Caco-2 (cell line): ENCODE data around the gene ZC3H12A. TPM values are rescaled to one million over a fixed set of nuclear protein-coding genes. Genes with fewer than 3 reads are reported as not detected.

Experiments
- BruUV-seq: library from RNA; stranded (reverse); fragments of 400-500 nt; replicated peaks from 2 replicates; lab custom pipeline; 2021; lab: Mats Ljungman, UMichigan
- CTCF ChIA-PET: fragments of 300-600 bp; sonication (Branson Sonifier 250); formaldehyde crosslinking; loops from one replicate; lab custom pipeline; 2022; ENCODE audit warnings: antibody characterized with exemption; lab: Charles Lee
- POLR2A ChIA-PET: fragments of 300-600 bp; sonication (Branson Sonifier 250); formaldehyde crosslinking; loops from one replicate; lab custom pipeline; 2022; ENCODE audit warnings: antibody characterized with exemption; lab: Charles Lee
- DNase-seq, 2 experiments: peaks; one replicate each; pipeline versions ENCODE4 v3.0.0 to v3.0.0-alpha.2; 2020 to 2022
- H3K27me3 ChIP-seq: replicated peaks from 2 replicates; pipeline ENCODE4 v1.6.0; 2011; ENCODE audit warnings: low read length; ENCODE audit not compliant: control insufficient read depth, insufficient read depth
- H3K36me3 ChIP-seq: 2 replicates; pipeline ENCODE4 v1.5.1; 2011; ENCODE audit warnings: low read length; ENCODE audit not compliant: control insufficient read depth, insufficient read depth
- H3K4me1 ChIP-seq: fragments of 250-450 bp; sonication (Bioruptor Pico); 2 replicates; pipeline ENCODE4 v1.5.1; 2020; ENCODE audit warnings: mild to moderate bottlenecking
- H3K4me3 ChIP-seq: 2 replicates; pipeline ENCODE4 v1.5.1; 2011; ENCODE audit warnings: low read depth, mild to moderate bottlenecking, control low read depth, low read length
- H3K9me3 ChIP-seq: fragments of 250-450 bp; sonication (Bioruptor Pico); 2 replicates; pipeline ENCODE4 v1.5.1; 2020; ENCODE audit warnings: mild to moderate bottlenecking, moderate library complexity
- H3K27ac Mint-ChIP-seq: one replicate; pipeline ENCODE4 v1.8.0; 2022; ENCODE audit warnings: mixed read lengths; ENCODE audit not compliant: unreplicated experiment
- H3K27me3 Mint-ChIP-seq: one replicate; pipeline ENCODE4 v1.8.0; 2022; ENCODE audit warnings: mixed read lengths; ENCODE audit not compliant: insufficient read depth, unreplicated experiment
- H3K36me3 Mint-ChIP-seq: one replicate; pipeline ENCODE4 v1.8.0; 2022; ENCODE audit warnings: mild to moderate bottlenecking, mixed read lengths; ENCODE audit not compliant: insufficient read depth, unreplicated experiment
- H3K4me1 Mint-ChIP-seq: one replicate; pipeline ENCODE4 v1.8.0; 2022; ENCODE audit warnings: low read depth, mixed read lengths; ENCODE audit not compliant: unreplicated experiment
- H3K4me3 Mint-ChIP-seq: one replicate; pipeline ENCODE4 v1.8.0; 2022; ENCODE audit warnings: mild to moderate bottlenecking, moderate library complexity, mixed read lengths; ENCODE audit not compliant: unreplicated experiment
- H3K9me3 Mint-ChIP-seq: one replicate; pipeline ENCODE4 v1.8.0; 2022; ENCODE audit warnings: mixed read lengths; ENCODE audit not compliant: unreplicated experiment
- intact Hi-C: fragments of 100-400 bp; cut with micrococcal nuclease; formaldehyde crosslinking; loops from one replicate; pipeline ENCODE4 v1.10.0; 2022; ENCODE audit not compliant: unreplicated experiment
- total RNA-seq: library from RNA; stranded (reverse); gene quantifications from 2 replicates; pipeline ENCODE4 v1.2.3, GENCODE V29; 2022
- TF ChIP-seq, protein P1 (sequence below), 2 experiments: fragments of 200-600 bp in 1 of 2; IDR thresholded peaks; 1 replicate in 1 of 2; 2 replicates in 1 of 2; pipeline versions ENCODE4 v1.5.1 to v1.8.0; 2011 to 2022; ENCODE audit warnings: antibody characterized with exemption in 1 of 2, control low read depth in 1 of 2, inconsistent platforms in 1 of 2, low read depth in 1 of 2, low read length in 1 of 2, mild to moderate bottlenecking in 1 of 2, moderate library complexity in 1 of 2; ENCODE audit not compliant: insufficient read depth in 1 of 2, severe bottlenecking in 1 of 2, unreplicated experiment in 1 of 2

The ZC3H12A gene
- total RNA-seq, 1 experiment from 2014 or later: 4.7 TPM

DNA sequence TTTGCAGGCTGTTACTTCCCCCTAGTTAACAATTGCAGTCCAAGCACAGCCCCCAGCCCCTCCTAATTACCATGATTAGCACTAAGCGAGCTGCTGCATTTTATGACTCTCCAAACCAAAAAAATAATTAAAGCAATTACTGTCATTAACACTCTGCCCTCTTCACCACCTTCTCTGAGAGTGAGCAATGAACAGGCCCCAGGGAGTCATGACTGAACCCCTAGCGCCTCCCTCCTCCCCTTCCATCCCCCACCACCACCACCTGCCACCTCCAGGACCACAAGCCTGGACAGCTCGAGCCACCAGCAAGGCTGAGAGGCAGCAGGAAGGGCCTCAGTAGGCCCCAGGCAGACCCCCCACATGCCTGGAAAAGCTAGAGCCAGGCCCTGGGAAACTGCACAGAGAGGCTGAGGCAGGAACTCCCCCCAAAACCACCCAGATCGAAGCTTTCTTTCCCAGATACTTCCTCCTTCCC, 35.5 kb upstream of the ZC3H12A start:
- Histone ChIP-seq H3K27me3 (no peaks in the 10 kb centered on the region), H3K4me1 (no peaks in the 10 kb centered on the region), H3K9me3 (no peaks in the 10 kb centered on the region), H3K36me3 (no peaks in the 10 kb centered on the region), H3K4me3 (no peak overlapping the region)
- CTCF ChIA-PET: no interaction called here
- DNase-seq: no peak
- Mint-ChIP-seq H3K36me3 (no peaks in the 10 kb centered on the region), H3K27me3 (peaks cover 18% of the 10 kb centered on the region), H3K27ac (no peak overlapping the region), H3K4me1 (no peaks in the 10 kb centered on the region), H3K4me3 (no peak overlapping the region), H3K9me3 (no peaks in the 10 kb centered on the region)
- POLR2A ChIA-PET: no interaction called here
- TF ChIP-seq, protein P1, sequence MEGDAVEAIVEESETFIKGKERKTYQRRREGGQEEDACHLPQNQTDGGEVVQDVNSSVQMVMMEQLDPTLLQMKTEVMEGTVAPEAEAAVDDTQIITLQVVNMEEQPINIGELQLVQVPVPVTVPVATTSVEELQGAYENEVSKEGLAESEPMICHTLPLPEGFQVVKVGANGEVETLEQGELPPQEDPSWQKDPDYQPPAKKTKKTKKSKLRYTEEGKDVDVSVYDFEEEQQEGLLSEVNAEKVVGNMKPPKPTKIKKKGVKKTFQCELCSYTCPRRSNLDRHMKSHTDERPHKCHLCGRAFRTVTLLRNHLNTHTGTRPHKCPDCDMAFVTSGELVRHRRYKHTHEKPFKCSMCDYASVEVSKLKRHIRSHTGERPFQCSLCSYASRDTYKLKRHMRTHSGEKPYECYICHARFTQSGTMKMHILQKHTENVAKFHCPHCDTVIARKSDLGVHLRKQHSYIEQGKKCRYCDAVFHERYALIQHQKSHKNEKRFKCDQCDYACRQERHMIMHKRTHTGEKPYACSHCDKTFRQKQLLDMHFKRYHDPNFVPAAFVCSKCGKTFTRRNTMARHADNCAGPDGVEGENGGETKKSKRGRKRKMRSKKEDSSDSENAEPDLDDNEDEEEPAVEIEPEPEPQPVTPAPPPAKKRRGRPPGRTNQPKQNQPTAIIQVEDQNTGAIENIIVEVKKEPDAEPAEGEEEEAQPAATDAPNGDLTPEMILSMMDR (IDR thresholded peaks at IDR 0.05; ENCODE audit: insufficient read depth in 1 of 2, low read depth in 1 of 2, low read length in 1 of 2, severe bottlenecking in 1 of 2, unreplicated experiment in 1 of 2): no peak
- BruUV-seq: no TSS peak
- intact Hi-C loops: no loop called here

- no TSS peak for BruUV-seq
- no peak overlapping the region for H3K4me3 Mint-ChIP-seq
- TF ChIP-seq, protein P1 (IDR thresholded peaks at IDR 0.05; ENCODE audit: insufficient read depth in 1 of 2, low read depth in 1 of 2, low read length in 1 of 2, severe bottlenecking in 1 of 2, unreplicated experiment in 1 of 2): no peak
- intact Hi-C loops: no loop called here
- Histone ChIP-seq H3K36me3 (no peaks in the 10 kb centered on the region), H3K4me1 (no peaks in the 10 kb centered on the region), H3K27me3 (no peaks in the 10 kb centered on the region), H3K4me3 (no peak overlapping the region), H3K9me3 (no peaks in the 10 kb centered on the region)
- no peaks in the 10 kb centered on the region for H3K9me3 Mint-ChIP-seq
- H3K27ac Mint-ChIP-seq: no peak overlapping the region
- no peaks in the 10 kb centered on the region for H3K4me1 Mint-ChIP-seq
- peaks cover 18% of the 10 kb centered on the region for H3K27me3 Mint-ChIP-seq
- ChIA-PET POLR2A (no interaction called here), CTCF (no interaction called here)
- no peak for DNase-seq
- no peaks in the 10 kb centered on the region for H3K36me3 Mint-ChIP-seq
Measured at GRCh38 chr1:37439349-37439995, 34.9 kb upstream of the ZC3H12A start.

- intact Hi-C loops: no loop called here
- no peaks in the 10 kb centered on the region for H3K9me3 ChIP-seq
- no peak overlapping the region for H3K27ac Mint-ChIP-seq
- H3K27me3 Mint-ChIP-seq: peaks cover 16% of the 10 kb centered on the region
- no peak for DNase-seq
- no peaks in the 10 kb centered on the region for H3K4me1 ChIP-seq
- H3K4me1 Mint-ChIP-seq: no peaks in the 10 kb centered on the region
- H3K27me3 ChIP-seq: no peaks in the 10 kb centered on the region
- ChIA-PET POLR2A (no interaction called here), CTCF (no interaction called here)
- H3K4me3 Mint-ChIP-seq: no peak overlapping the region
- no peaks in the 10 kb centered on the region for H3K36me3 ChIP-seq
- H3K4me3 ChIP-seq: no peak overlapping the region
- no peaks in the 10 kb centered on the region for H3K36me3 Mint-ChIP-seq
- H3K9me3 Mint-ChIP-seq: no peaks in the 10 kb centered on the region
- TF ChIP-seq, protein P1 (IDR thresholded peaks at IDR 0.05; ENCODE audit: insufficient read depth in 1 of 2, low read depth in 1 of 2, low read length in 1 of 2, severe bottlenecking in 1 of 2, unreplicated experiment in 1 of 2): no peak
- no TSS peak for BruUV-seq
Measured at GRCh38 chr1:37441490-37441889, 32.9 kb upstream of the ZC3H12A start.
